Measurements from ENCODE around the gene HACD4.

DNA sequence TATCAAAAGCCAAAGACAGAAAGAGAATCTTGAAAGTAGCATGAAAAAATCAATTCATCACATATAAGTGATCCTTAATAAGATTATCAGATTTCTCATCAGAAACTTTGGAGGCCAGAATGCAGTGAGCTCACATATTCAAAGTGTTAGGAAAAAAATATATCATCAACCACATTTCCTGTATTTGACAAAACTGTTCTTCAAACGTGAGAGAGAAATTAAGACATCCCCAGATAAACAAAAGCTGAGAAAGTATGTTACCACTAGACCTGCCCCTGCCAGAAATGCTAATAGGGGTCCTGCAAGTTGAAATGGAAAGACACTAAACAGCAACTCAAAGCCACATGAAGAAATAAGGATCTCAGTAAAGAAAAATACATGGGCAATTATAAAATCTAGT is 29.9 kb downstream of the HACD4 start:
- TF ChIP-seq POLR2A (IDR thresholded peaks at IDR 0.05; ENCODE audit: low read length) (no peak), GATA1 (IDR thresholded peaks at IDR 0.05; ENCODE audit: low read depth, low read length) (no peak)

Data from erythroblast (primary cell).